Measurements from ENCODE around the gene FAM3C.

DNA sequence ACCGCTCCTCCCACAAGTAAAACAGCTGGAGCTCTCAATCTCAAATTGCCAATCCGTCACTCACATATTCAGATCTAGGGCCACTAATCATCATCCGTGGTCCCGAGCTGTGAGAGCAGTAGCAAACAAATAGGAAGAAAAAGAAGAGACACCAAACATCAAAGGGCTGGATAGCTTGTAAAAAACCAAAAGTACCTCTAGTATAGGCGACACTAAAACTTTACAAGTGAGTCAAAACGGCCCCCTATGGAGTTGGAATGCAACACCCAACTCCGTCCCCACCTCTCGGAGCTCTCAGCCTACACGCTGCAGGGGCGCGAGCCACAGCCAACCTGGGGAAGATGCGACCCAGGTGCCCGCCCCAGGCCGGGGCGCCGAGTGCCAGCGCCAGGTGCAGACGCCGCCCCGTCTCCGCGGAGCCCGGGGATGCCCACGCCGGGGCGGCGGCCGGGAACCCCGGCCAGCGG, 581 bp downstream of the FAM3C start:
- TF ChIP-seq, protein P1, sequence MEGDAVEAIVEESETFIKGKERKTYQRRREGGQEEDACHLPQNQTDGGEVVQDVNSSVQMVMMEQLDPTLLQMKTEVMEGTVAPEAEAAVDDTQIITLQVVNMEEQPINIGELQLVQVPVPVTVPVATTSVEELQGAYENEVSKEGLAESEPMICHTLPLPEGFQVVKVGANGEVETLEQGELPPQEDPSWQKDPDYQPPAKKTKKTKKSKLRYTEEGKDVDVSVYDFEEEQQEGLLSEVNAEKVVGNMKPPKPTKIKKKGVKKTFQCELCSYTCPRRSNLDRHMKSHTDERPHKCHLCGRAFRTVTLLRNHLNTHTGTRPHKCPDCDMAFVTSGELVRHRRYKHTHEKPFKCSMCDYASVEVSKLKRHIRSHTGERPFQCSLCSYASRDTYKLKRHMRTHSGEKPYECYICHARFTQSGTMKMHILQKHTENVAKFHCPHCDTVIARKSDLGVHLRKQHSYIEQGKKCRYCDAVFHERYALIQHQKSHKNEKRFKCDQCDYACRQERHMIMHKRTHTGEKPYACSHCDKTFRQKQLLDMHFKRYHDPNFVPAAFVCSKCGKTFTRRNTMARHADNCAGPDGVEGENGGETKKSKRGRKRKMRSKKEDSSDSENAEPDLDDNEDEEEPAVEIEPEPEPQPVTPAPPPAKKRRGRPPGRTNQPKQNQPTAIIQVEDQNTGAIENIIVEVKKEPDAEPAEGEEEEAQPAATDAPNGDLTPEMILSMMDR (IDR thresholded peaks at IDR 0.05; ENCODE audit: poor library complexity, severe bottlenecking) = no peak
- no peak for TF ChIP-seq EZH2 (IDR thresholded peaks at IDR 0.05; ENCODE audit: borderline replicate concordance, insufficient read depth, low read length, poor library complexity, severe bottlenecking)
- TF ChIP-seq POLR2AphosphoS5 (IDR thresholded peaks at IDR 0.05) = no peak
